HS-5 (cell line): ENCODE measurements around the gene KARS1.

Experiments
- DNase-seq: peaks from one replicate; pipeline ENCODE4 v3.0.0-alpha.2; 2012; ENCODE audit warnings: low read depth

KARS1 gene

GRCh38 chr16:75579281-75579834, 68.1 kb downstream of the KARS1 start:
- DNase-seq: no peak

DNA sequence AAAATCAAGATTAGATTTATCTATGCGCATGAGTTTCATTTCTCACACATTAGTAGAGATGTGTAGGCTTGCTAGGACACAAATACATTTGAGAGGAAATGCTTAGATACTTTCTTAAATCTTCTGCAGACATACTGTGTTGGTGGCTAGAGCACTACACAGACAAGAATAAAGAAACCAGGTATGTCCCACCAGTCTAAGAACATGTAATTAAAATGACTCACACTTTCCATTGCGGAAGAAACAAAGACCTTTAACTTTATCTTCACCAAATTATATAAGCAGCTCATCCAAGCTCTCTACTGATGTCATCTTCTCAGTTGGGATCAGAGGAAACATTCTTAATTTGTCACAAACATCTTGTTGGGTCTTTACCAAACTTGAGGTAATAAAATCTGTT, 68.7 kb downstream of the KARS1 start:
- no peak for DNase-seq

DNA sequence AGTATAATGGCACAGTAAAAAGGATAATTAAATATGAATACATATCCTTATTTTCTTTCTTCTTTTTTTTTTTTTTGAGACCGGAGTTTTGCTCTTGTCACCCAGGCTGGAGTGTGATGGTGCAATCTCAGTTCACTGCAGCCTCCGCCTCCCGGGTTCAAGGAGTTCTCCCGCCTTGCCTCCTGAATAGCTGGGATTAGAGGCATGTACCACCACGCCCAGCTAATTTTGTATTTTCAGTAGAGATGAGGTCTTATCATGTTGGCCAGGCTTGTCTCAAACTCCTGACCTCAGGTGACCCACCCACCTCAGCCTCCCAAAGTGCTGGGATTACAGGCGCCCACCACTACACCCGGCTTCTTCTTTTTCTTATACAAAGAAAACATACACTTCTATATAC, 69.3 kb downstream of the KARS1 start:
- no peak for DNase-seq
